HEK293T (cell line): ENCODE measurements around the gene LHCGR.

ENCODE experiments used
- CTBP1 ChIP-seq: fragments of 450-650 bp; IDR thresholded peaks from 2 replicates; pipeline ENCODE4 v1.6.1; 2016; ENCODE audit warnings: borderline replicate concordance
- FOXA1 ChIP-seq: fragments of 450-650 bp; IDR thresholded peaks from 2 replicates; pipeline ENCODE4 v1.6.1; 2016; ENCODE audit warnings: mild to moderate bottlenecking
- FOXK2 ChIP-seq: fragments of 450-650 bp; IDR thresholded peaks from 2 replicates; pipeline ENCODE4 v1.6.1; 2016; ENCODE audit warnings: mild to moderate bottlenecking
- NFRKB ChIP-seq: fragments of 450-650 bp; IDR thresholded peaks from 2 replicates; pipeline ENCODE4 v1.6.1; 2016; ENCODE audit warnings: mild to moderate bottlenecking, moderate library complexity
- SP1 ChIP-seq: fragments of 450-650 bp; IDR thresholded peaks from 2 replicates; pipeline ENCODE4 v1.6.1; 2017
- SUZ12 ChIP-seq: fragments of 450-650 bp; IDR thresholded peaks from 2 replicates; pipeline ENCODE4 v1.6.1; 2016; ENCODE audit warnings: mild to moderate bottlenecking
- TARDBP ChIP-seq: fragments of 450-650 bp; IDR thresholded peaks from 2 replicates; pipeline ENCODE4 v1.6.1; 2016

GRCh38 chr2:48694149-48694548 lies 61.4 kb downstream of the LHCGR start:
- no peak for TF ChIP-seq FOXK2
- TF ChIP-seq SUZ12 = no peak
- no peak for TF ChIP-seq SP1
- TF ChIP-seq TARDBP = no peak
- TF ChIP-seq CTBP1 = no peak
- TF ChIP-seq NFRKB = no peak
- TF ChIP-seq FOXA1 = no peak
